Stimulated activated memory B cell treated with anti-CD40 and anti-IgM and Interleukin-4, amounts not matched to agents 10 μg/mL and 1 μg/mL and 100 μg/mL, for 72 hours (primary cell): ENCODE measurements around the gene MAGI3.
"Not testable (repeated sequence)": the region's sequence is repeated elsewhere in the genome, so short reads cannot be mapped to it uniquely, and the experiment has no call there.

Source experiments
- ATAC-seq: fragments of 150-1000 bp; cut with Tn5 transposase; 2 replicates; pipeline ENCODE4 v1.10.0; 2021
- H3K27ac Mint-ChIP-seq: one replicate; pipeline ENCODE4 v1.8.0; 2022; ENCODE audit warnings: mild to moderate bottlenecking, mixed read lengths
- H3K27me3 Mint-ChIP-seq: one replicate; pipeline ENCODE4 v1.8.0; 2022; ENCODE audit warnings: mixed read lengths
- H3K36me3 Mint-ChIP-seq: one replicate; pipeline ENCODE4 v1.8.0; 2022; ENCODE audit warnings: mixed read lengths
- H3K4me1 Mint-ChIP-seq: one replicate; pipeline ENCODE4 v1.8.0; 2022; ENCODE audit warnings: mixed read lengths
- H3K4me3 Mint-ChIP-seq: one replicate; pipeline ENCODE4 v1.8.0; 2022; ENCODE audit warnings: mild to moderate bottlenecking, moderate library complexity, mixed read lengths
- H3K9me3 Mint-ChIP-seq: one replicate; pipeline ENCODE4 v1.8.0; 2022; ENCODE audit warnings: mixed read lengths

Gene MAGI3

GRCh38 chr1:113416071-113416470 lies 25.8 kb downstream of the MAGI3 start:
- not testable (repeated sequence) for H3K27me3 Mint-ChIP-seq, H3K4me1 Mint-ChIP-seq, H3K27ac Mint-ChIP-seq, H3K9me3 Mint-ChIP-seq, H3K36me3 Mint-ChIP-seq, H3K4me3 Mint-ChIP-seq, ATAC-seq

DNA sequence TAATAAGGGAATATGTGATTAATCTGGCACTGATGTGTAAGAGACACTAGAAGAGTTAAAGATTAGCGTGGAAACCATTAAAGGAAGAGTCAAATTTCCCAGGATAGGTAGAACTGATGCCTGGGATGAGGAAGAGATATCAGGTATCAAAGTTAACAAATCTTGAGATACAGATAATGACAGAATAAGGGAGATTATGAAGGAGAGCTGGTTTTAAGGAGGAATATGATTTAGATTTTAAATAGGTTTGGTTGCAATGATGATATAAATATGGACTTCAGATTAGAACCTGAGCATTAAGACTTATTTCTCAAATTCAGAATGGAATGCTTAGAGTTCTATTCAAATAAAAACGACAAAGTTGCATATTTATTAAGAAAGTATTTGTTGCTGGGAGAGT lies 26.2 kb downstream of the MAGI3 start:
- Mint-ChIP-seq H3K4me3 (no peak overlapping the region), H3K4me1 (no peaks in the 10 kb centered on the region), H3K36me3 (peaks cover 6% of the 10 kb centered on the region), H3K27me3 (no peaks in the 10 kb centered on the region), H3K27ac (no peak overlapping the region), H3K9me3 (peaks cover 7% of the 10 kb centered on the region)
- ATAC-seq, result no peak

GRCh38 chr1:113422315-113423068 lies 32.2 kb downstream of the MAGI3 start:
- Mint-ChIP-seq H3K4me3 (no peak overlapping the region), H3K36me3 (peaks cover 8% of the 10 kb centered on the region), H3K27ac (no peak overlapping the region), H3K4me1 (no peaks in the 10 kb centered on the region), H3K9me3 (peaks cover 13% of the 10 kb centered on the region), H3K27me3 (no peaks in the 10 kb centered on the region)
- no peak for ATAC-seq

- Mint-ChIP-seq H3K36me3 (peaks cover 8% of the 10 kb centered on the region), H3K4me3 (no peak overlapping the region), H3K27me3 (no peaks in the 10 kb centered on the region), H3K4me1 (no peaks in the 10 kb centered on the region), H3K27ac (no peak overlapping the region), H3K9me3 (peaks cover 13% of the 10 kb centered on the region)
- ATAC-seq, result no peak
These were observed 33.5 kb downstream of the MAGI3 start for GRCh38 chr1:113423826-113424225.

- H3K9me3 Mint-ChIP-seq, result peaks cover 8% of the 10 kb centered on the region
- no peak overlapping the region for H3K4me3 Mint-ChIP-seq
- no peaks in the 10 kb centered on the region for H3K27me3 Mint-ChIP-seq
- H3K4me1 Mint-ChIP-seq, result no peaks in the 10 kb centered on the region
- peaks cover 8% of the 10 kb centered on the region for H3K36me3 Mint-ChIP-seq
- ATAC-seq, result no peak
- H3K27ac Mint-ChIP-seq, result no peak overlapping the region
These were observed 39.3 kb downstream of the MAGI3 start for GRCh38 chr1:113429461-113430153.

DNA sequence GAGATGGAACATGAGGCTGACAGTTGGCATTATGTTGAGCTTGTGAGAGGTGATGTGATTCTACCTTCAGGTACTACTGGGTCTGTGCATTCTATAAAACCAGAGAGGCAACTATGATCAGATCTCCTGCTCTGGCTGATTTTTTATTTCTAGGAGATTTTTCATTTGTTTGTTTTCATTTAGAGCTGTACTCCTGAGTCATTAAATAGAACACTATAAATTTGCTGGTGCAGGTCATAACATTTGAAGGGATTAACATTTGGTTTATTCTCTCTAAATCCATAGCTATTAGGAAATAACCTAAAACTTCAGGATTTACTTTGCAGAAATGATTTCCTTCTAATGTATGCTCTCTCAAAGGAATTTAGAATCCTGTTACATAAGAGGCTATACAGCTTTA lies 42.9 kb downstream of the MAGI3 start:
- ATAC-seq, result no peak
- H3K4me1 Mint-ChIP-seq, result no peaks in the 10 kb centered on the region
- no peaks in the 10 kb centered on the region for H3K9me3 Mint-ChIP-seq
- H3K27ac Mint-ChIP-seq, result no peak overlapping the region
- H3K27me3 Mint-ChIP-seq, result no peaks in the 10 kb centered on the region
- H3K36me3 Mint-ChIP-seq, result no peaks in the 10 kb centered on the region
- no peak overlapping the region for H3K4me3 Mint-ChIP-seq

DNA sequence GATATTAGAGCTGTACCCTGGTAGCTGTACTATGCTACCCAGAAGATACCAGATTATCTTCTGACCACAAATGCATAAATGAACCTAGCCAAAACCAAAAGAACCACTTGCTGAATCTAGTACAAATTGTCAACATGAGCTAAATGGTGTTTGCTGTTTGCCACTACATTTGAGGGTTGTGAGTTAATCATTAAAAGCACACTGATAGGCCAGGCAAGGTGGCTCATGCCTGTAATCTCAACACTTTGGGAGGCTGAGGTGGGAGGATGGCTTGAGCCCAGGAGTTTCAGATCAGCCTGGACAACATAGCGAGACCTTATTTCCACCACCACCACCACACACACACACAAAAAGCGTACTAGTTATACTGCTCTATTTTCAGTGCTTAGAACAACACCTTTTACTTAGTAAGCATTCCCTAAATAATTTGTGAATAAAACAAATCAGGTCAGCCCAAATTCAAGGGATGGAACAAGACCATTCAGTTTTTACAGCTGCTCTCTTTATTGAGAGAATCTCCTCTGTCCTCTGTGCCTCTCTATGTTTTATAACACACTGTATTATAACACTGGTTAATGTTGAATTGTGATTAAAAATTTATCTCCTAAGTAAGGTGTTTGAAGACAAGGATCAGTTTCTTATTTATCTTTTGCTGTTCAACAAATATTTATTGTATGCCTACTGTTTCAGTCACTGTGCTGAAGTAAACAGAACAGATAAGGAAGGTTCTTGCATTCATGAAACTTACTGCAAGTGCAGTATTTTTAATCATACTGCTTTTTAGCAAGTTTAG lies 44.0 kb downstream of the MAGI3 start:
- Mint-ChIP-seq H3K27me3 (no peaks in the 10 kb centered on the region), H3K4me3 (no peak overlapping the region), H3K4me1 (no peaks in the 10 kb centered on the region), H3K27ac (no peak overlapping the region), H3K36me3 (no peaks in the 10 kb centered on the region), H3K9me3 (no peaks in the 10 kb centered on the region)
- no peak for ATAC-seq

DNA sequence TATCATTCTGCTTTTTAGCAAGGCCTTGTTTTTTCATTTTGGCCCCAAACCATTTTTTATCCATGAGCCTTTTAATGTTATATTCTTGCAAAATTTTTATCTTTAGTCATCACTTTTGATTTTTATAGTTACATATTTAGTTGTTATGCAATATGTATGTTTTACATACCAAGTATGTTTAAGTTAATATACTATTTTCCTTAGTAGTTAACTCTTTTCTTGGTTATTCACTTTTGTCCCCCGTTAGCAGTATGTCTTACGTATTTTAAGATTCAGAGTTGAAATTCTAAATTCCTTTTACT lies 44.5 kb downstream of the MAGI3 start:
- Mint-ChIP-seq H3K9me3 (no peaks in the 10 kb centered on the region), H3K36me3 (no peaks in the 10 kb centered on the region), H3K27ac (no peak overlapping the region), H3K27me3 (no peaks in the 10 kb centered on the region), H3K4me1 (no peaks in the 10 kb centered on the region), H3K4me3 (no peak overlapping the region)
- no peak for ATAC-seq

- no peaks in the 10 kb centered on the region for H3K9me3 Mint-ChIP-seq
- H3K4me1 Mint-ChIP-seq, result no peaks in the 10 kb centered on the region
- H3K4me3 Mint-ChIP-seq, result no peak overlapping the region
- no peak for ATAC-seq
- no peak overlapping the region for H3K27ac Mint-ChIP-seq
- H3K36me3 Mint-ChIP-seq, result no peaks in the 10 kb centered on the region
- H3K27me3 Mint-ChIP-seq, result no peaks in the 10 kb centered on the region
These were observed 47.4 kb downstream of the MAGI3 start for GRCh38 chr1:113437554-113438341.

GRCh38 chr1:113438505-113439276 lies 48.4 kb downstream of the MAGI3 start:
- Mint-ChIP-seq H3K27ac (no peak overlapping the region), H3K4me1 (no peaks in the 10 kb centered on the region), H3K27me3 (no peaks in the 10 kb centered on the region), H3K9me3 (no peaks in the 10 kb centered on the region), H3K4me3 (no peak overlapping the region), H3K36me3 (no peaks in the 10 kb centered on the region)
- no peak for ATAC-seq

DNA sequence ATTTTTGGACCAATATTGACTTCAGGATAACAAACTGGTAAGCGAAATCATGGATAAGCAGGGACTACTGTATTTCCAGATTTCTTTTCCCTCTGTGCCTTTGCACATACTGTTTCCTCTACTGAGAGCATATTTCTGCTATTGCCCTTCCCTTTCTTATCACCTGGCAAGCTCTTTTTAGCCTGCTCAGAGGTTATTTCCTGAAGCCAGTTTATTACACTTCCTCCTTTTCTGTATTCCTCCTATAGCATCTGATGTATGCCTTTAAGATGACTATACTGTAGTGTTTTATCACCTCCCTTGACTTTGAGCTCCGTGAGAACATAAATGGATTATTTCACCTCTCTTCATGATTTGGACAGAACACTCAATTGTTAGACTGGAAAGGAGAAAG lies 49.0 kb downstream of the MAGI3 start:
- ATAC-seq, result no peak
- H3K27me3 Mint-ChIP-seq, result no peaks in the 10 kb centered on the region
- no peaks in the 10 kb centered on the region for H3K4me1 Mint-ChIP-seq
- no peak overlapping the region for H3K4me3 Mint-ChIP-seq
- no peak overlapping the region for H3K27ac Mint-ChIP-seq
- H3K36me3 Mint-ChIP-seq, result peaks cover 2% of the 10 kb centered on the region
- H3K9me3 Mint-ChIP-seq, result no peaks in the 10 kb centered on the region

- Mint-ChIP-seq H3K4me3 (no peak overlapping the region), H3K9me3 (peaks cover 5% of the 10 kb centered on the region), H3K36me3 (peaks cover 11% of the 10 kb centered on the region), H3K4me1 (no peaks in the 10 kb centered on the region), H3K27me3 (no peaks in the 10 kb centered on the region), H3K27ac (no peak overlapping the region)
- no peak for ATAC-seq
These were observed 51.8 kb downstream of the MAGI3 start for GRCh38 chr1:113442131-113442530.

DNA sequence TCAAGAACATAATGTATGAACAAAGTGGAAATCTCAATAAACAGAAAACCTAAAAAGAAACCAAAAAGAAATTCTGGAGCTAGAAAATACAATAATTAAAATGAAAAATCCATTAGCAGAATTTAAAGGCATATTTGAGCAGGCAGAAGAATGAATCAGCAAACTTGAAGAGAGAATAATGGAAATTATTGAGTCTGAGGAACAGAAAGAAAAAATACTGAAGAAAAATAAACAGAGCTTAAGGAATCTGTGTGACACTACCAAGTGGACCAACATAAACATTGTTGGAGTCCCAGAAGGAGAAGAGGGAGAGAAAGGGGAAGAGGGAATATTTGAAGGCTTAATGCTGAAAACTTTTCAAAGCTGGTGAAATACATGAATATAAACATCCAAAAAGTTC lies 54.5 kb downstream of the MAGI3 start:
- peaks cover 11% of the 10 kb centered on the region for H3K36me3 Mint-ChIP-seq
- H3K4me3 Mint-ChIP-seq, result no peak overlapping the region
- no peak for ATAC-seq
- peaks cover 5% of the 10 kb centered on the region for H3K9me3 Mint-ChIP-seq
- no peaks in the 10 kb centered on the region for H3K4me1 Mint-ChIP-seq
- H3K27ac Mint-ChIP-seq, result no peak overlapping the region
- H3K27me3 Mint-ChIP-seq, result peaks cover 6% of the 10 kb centered on the region

- no peak overlapping the region for H3K27ac Mint-ChIP-seq
- no peak for ATAC-seq
- no peaks in the 10 kb centered on the region for H3K4me1 Mint-ChIP-seq
- no peaks in the 10 kb centered on the region for H3K36me3 Mint-ChIP-seq
- no peak overlapping the region for H3K4me3 Mint-ChIP-seq
- H3K9me3 Mint-ChIP-seq, result no peaks in the 10 kb centered on the region
- H3K27me3 Mint-ChIP-seq, result peaks cover 32% of the 10 kb centered on the region
These were observed 61.4 kb downstream of the MAGI3 start for GRCh38 chr1:113451710-113452109.
